HG02840 (cell line): ENCODE measurements around the gene ADM5.

Source experiments
- ATAC-seq: cut with Tn5 transposase; IDR thresholded peaks from one replicate; pipeline ENCODE4 v1.9.1; 2021; ENCODE audit warnings: mild to moderate bottlenecking, moderate library complexity, moderate number of reproducible peaks; ENCODE audit not compliant: unreplicated experiment, low FRiP score

The ADM5 gene

DNA sequence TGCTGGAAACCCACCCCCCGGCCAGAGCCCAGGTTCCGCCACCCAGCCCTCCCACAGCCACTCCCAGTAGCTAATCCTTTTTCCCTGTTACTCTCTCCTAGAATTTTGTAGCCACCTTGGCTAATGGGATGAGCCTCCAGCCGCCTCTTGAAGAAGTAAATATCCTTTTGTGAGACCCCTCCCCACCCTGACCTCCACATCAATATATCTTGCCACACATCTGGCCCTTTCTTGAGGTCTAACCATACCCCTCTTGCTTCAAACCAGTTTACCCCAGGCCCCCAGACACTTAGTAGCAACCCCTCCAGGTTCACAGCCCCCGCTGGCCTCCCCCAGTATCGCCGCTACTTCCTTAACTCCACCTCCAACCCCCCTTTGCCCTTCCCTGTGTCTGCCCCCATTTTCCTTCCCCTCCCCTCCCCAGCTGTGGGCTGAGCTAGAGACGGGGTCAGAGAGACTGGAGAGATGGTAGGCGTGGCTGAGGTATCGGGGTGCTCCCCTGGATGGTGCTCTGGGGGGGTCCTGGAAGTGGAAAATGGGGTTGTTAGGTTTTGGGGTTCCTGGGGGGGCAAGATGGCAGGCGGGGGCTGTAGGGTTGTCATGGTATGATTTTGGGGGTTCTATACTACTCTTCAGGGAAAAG, 9.5 kb upstream of the ADM5 start:
- ATAC-seq = no peak

DNA sequence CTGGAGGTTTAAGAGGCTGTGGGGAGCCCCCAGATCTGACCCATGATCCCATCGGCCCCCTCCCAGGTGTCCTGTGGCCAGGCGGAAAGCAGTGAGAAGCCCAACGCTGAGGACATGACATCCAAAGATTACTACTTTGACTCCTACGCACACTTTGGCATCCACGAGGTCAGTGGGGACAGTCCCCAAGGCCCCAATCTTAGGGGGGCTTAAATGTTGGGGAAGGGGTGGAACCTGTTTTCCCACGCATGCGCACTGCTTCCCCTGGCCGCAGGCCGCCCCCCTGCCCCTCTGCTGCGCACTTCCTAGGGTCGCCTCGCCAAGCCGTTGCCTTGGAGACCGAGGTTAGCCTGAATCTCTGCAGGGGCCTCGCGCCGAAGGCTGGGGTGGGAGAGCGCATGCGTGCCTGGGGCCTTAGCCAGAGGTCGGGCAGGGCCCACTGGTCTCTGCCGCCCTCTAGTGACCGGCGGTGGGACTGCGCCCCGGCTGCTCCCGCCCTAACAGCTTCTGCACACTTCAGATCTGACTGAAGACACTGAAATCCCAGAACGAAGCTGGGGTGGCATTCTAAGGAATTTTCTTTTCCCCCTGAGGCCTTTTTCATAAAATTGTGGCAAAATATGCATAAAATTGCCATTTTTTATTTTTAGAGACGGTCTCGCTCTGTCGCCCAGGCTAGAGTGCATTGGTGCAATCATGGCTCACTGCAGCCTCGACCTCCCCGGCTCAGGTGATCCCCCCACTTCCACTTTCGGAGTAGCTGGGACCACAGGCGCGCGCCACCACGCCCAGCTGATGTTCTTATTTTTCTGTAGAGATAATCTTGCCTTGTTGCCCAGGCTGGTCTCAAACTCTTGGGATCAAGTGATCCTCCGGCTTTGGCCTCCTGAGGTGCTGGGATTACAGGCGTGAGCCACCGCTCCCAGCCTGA, 8.7 kb upstream of the ADM5 start:
- ATAC-seq = no peak

DNA sequence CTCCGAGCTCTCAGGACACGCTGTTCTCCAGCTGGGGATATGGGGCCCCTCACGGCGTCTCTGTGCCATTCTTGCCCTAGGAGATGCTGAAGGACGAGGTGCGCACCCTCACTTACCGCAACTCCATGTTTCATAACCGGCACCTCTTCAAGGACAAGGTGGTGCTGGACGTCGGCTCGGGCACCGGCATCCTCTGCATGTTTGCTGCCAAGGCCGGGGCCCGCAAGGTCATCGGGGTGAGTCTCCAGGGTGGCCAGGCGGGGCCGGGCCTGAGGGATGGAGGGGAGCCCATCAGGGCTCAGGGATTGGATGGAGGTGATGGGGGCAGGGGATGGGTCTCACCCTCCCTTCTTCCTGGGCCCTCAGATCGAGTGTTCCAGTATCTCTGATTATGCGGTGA, 7.6 kb upstream of the ADM5 start:
- no peak for ATAC-seq

DNA sequence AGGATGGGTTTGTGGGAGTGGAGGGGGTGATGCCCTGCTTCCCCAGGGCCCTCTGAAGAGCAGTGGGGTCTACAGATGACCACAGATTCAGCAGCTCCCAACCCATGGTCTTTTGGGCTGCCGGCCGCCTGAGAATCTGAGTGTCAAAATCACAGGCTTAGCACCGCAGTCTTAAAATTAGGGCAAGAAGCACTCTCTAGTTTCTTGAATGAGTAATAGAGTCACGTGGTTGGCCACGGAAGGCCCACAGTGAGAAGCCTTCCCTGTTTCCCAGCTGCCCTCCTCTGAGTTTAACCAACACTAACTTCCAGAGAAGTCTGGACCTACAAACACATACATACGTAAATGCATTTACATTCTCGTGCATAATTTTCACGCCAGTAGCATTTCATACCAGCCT, 7.1 kb upstream of the ADM5 start:
- no peak for ATAC-seq

DNA sequence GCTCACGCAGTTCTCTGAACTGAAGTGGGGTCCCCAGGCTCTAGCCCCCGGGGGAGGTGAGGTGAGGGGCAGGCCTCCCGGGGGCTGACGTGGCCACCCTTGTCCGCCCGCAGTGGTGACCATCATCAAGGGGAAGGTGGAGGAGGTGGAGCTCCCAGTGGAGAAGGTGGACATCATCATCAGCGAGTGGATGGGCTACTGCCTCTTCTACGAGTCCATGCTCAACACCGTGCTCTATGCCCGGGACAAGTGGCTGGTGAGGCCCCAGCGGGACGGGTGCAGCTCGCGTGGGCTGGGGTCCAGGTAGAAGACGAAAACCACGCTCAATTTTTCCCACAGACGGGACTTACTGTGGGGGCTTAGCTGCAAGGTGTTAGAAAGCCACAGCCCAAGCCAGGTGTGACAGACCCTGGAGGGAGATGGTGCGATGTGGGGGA, 5.6 kb upstream of the ADM5 start:
- ATAC-seq = no peak

DNA sequence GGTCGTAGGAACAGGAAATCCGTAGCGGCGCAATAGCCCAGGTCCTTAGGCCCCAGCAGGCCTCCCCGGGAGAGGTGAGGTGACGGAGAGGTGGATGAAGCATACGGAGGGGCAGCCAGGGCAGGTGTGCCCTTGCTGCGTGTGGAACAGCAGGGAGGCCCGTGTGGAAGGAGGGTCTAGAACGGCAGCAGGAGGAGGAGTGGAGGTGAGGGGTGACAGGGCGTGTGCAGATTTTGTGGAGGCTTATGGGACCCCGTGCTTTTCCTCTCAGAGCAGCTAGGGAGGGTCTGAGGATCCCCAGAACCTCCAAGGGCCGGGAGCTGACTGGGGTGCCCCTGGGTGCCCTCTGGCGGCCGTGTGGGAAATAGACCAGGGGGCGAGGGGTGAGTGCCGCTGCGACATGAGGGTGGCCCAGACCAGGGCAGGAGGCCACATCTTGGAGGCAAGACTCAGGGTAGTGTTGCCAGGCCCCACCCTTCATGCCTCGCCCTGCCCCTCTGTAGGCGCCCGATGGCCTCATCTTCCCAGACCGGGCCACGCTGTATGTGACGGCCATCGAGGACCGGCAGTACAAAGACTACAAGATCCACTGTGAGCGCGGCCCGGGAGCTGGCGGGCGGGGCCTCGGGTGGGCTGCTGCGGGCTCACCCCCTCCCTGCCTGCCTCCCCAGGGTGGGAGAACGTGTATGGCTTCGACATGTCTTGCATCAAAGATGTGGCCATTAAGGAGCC, 5.0 kb upstream of the ADM5 start:
- ATAC-seq = no peak

DNA sequence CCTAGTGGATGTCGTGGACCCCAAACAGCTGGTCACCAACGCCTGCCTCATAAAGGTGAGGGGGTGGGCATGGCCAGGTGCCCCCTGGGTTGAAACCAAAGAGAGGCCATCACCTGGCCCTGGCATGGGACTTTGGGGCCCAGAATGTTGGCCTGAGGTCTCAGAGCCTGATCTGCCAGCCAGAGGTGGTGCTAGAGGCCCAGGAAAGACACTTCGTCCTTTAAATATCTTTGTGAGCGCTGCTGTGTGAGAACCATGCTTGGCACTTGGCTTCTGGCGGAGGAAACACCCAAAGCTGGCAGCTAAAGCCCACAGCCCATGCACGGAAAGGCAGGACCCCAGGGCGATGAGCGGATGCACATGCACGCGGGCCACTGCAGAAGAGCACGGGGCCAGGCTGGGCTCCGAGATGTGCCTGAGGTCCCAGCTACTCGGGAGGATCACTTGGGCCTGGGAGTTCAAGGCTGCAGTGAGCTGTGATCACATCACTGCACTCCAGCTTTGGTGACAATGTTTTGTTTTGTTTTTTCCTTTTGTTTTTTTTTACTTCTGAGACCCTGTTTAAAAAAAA, 4.3 kb upstream of the ADM5 start:
- ATAC-seq = no peak

DNA sequence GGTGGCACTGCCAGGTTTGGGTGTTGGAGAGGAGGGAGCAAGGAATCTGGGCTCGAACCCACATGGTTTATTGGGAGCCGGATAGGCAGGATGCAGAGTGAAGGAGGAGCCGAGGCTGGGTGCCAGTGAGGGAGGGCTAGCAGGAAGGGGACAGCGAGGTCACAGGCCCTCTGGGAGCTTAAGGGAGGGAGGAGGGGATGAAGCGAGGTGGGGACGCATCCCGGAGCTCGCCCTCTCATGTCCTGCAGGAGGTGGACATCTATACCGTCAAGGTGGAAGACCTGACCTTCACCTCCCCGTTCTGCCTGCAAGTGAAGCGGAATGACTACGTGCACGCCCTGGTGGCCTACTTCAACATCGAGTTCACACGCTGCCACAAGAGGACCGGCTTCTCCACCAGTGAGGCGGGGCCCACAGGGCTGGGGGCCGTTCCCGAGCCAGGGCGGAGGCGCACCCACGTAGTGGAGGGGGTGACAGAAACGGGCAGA, 3.5 kb upstream of the ADM5 start:
- no peak for ATAC-seq

DNA sequence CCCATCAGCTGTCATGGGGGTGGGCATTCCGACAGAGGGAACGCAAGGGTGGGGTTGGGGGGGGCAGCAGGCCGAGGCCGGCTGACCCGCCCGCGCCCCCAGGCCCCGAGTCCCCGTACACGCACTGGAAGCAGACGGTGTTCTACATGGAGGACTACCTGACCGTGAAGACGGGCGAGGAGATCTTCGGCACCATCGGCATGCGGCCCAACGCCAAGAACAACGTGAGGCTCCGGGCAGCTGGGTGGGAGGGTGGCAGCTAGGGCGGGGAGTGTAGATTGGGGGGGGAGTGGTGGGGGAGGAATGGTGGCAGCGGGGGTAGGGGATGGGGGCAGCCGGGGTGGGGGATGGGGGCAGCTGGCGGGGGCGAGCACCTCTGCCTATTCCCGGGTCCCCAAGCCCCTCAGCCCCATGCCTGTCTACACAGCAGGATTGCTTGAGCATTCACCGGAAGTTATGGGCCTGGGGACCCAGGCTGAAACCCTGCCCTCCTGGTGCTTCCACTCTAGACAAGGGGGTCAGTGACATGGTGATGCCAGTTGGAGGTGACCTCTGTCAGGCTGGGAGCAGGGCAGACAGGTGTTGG, 2.8 kb upstream of the ADM5 start:
- ATAC-seq = no peak

DNA sequence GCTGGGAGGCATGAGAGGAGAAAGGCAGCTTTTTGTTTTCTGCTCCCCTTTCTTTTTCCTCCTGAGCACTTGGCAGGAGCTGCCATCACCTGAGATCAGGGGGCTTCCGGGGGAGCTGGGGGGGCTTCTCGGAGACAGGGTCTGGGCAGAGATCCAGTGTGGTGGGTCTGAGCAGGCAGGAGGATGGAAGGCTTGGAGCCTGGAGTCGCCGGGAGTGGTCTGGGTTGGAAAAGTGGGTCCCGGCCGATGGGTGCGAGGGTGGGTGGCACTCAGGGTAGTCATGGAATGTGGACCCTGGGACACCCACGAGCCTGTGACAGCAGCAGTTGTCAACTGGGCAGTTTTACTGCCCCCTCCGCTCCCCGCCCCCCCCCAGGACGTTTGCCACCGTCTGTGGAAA, 2.2 kb upstream of the ADM5 start:
- no peak for ATAC-seq

DNA sequence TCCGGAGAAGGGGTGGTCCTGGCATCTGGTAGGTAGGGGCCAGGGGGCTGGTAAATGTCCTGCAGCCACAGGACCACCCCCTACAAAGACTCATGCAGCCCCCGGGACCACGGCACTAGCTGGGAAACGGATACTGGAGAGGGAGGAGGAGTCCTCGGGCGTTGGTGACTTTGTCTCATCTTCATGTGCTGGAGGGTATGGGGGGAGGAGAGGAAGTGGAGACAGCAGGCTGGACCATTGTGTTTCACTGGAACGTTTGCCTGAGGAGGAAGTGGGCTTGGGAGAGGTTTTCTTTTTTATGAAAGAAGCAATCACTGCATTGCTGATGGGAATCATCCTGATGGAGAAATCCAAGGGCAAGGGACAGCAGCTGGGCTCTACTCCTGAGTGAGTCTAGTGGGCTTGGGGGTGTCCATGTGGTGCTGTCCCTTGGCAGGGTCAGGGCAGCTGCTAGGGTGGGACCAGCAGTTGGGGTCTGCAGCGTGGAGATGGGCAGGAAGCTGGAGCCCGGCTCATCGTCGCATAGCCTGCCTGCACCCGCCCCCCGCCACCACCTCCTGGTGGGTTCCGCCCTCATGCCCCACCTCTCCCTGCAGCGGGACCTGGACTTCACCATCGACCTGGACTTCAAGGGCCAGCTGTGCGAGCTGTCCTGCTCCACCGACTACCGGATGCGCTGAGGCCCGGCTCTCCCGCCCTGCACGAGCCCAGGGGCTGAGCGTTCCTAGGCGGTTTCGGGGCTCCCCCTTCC, 1.7 kb upstream of the ADM5 start:
- ATAC-seq = no peak

DNA sequence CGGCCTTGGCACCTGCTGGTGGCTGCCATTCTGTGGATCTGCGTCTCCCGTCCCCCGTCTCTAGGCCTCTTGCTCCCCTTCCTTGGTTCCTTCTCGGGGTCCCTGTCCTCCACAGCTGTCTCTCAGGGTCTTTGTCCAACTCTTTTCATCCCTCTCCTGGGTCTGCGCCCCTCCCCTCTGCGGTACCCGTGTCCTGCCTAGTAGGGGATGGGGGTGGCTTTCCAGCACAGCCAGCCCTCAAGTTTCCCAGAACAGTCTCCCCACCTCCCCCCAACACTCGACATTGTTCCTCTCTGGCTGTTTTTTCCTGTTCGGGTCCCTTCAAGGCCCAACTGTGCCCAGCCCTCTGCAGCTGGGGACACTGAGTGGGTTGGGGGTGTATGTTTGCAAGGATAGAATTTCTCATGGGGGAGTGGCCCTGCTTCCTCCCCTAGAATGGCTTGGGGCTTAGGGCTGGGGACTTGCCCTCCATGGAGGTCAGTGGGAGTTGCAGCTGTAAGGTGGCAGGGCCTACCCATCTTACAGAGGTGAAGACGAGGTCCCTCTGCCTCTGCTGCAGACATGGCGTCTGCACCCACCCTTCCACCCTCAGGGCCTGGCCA, 762 bp upstream of the ADM5 start:
- no peak for ATAC-seq

DNA sequence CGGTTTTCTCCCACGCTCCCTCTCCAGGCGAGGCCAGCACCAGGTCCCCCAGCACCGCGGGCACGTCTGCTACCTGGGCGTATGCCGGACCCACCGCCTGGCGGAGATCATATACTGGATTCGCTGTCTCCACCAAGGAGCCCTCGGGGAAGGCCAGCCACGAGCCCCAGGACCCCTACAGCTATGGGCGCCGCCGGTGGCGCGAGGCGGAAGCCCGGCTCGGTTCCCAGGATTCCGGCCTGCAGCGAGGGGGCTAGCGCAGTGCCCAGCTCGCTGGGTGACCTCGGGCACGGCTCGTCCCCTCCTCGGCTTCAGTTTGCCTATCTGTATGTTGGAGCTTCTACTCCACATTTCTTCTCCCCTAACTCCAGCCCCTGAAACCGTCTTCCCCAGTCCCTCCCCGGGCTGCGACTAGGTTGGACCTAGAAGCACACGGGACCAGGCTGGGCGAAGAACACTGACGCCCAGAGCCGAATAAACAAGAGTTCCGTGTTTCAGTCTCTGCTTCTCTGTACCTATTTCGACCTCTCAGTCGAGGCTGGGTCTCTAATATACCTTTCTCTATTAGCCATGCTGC, 773 bp downstream of the ADM5 start:
- no peak for ATAC-seq

DNA sequence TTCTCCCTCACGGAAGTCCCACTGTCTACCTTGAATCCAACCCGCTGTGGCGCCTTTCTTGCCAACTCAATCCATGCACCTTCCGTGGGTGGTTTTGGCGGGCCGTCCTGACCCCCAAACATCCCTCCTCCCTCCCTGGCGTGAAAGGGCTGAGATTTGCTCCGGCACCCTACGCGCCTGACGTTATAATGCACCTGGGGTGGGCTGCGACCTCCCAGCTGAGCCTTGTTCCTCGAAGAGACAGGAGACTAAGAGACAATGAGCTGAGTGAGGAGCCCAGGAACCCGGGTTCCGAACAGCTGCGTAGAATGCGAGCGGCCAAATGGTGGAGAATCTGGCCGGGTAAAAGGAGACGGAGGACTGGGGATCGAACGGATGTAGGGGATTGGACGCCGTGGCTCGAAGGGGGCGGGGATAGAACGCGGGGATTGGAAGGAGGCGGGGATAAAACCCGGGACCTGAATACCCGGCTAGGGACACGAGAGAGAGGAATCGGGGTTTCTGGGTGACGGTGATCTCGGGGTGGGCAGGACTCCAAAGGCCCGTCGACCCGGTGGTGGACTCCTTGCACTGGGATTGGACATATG, 1.4 kb downstream of the ADM5 start, which contains the start of gene CPT1C:
CPT1C (plus strand) TSS at position 461 of the 587 bp plus-strand sequence. CDS start 1,137 bp downstream, outside the sequence.
- no peak for ATAC-seq

DNA sequence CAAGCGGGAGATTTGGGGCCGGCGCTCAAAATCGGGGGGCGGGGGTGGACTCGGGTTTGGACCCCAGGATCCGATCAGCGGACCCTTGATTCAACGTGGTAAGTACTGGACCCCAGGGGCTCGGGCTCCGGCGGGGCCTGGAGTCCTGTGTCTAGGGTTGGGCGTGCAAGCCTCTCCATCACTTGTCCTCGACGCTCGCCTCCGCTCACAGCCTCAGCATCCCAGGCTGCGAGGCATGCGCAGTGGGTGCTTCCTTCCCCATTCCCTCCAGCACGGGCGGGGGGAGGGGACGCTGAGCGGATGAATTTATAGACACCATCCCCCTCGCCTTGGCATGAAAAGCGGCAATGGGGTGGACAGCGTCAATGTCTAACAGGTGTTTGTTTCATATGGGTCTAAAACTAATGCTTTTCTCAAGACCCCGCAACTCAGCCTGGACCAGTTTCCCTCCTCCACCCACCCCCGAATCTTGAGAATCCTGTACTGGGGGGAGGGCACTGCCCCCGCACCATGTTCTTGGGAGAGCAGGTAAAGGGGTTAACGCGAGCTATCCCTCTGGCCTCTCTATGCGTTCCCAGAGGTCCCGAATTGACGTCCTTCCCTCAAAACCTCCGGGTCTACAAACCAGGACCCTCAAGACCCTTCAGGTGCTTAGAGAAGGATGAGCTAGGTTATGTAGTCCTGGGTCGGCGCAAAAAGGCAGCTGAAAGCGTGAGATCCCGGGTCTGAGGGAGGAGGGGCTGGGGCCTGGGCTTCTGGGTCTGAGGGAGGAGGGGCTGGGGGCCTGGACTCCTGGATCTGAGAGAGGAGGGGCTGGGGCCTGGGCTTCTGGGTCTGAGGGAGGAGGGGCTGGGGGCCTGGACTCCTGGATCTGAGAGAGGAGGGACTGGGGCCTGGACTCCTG, 2.1 kb downstream of the ADM5 start:
- ATAC-seq = no peak

DNA sequence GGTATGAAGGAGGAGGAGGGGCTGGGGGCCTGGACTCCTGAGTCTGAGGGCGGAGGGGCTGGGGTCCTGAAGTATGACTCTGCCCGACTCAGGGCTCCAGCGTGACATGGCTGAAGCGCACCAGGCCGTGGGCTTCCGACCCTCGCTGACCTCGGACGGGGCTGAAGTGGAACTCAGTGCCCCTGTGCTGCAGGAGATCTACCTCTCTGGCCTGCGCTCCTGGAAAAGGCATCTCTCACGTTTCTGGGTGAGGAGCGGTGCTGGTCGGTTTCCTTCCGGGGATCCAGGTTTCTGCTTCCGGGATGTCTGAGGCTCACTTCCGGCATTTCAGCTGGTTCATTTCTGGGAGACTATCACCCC, 2.7 kb downstream of the ADM5 start:
- no peak for ATAC-seq

DNA sequence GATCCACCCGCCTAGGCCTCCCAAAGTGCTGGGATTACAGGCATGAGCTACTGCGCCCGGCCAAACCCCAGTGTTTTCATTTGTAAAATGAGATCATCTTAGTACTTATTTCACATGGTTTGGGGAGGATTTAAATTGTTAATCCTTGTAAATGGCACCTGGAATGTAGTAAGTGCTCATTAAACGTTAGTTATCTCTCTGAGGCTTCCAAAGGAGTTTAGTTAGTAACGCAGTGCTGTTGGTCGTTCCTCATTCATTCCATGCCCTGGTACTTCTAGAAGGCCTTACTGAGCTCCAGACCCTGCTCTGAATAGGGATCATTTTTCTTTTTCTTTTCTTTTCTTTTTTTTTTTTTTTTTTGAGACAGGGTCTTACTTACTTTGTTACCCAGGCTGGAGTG, 6.7 kb downstream of the ADM5 start:
- no peak for ATAC-seq

DNA sequence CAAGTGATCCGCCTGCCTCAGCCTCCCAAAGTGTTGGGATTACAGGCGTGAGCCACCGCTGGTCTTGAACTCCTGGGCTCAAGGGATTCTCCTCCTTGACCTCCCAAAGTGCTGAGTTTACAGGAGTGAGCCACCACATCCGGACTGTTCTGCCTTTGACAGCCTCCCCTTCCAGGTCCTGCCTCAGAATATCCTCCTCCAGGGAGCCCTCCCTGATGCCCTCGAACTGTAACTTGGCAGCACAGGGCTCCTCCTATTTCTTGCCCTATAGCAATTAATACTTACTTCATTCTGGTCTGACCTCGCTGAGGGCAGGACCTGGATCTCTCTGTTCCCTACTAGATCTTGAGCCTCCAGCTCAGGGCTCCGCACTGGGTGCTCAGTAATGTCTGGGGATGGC, 7.5 kb downstream of the ADM5 start:
- no peak for ATAC-seq
